ENCODE data around the gene MTREX.

The MTREX gene

GRCh38 chr5:55426455-55426854 lies 118.7 kb downstream of the MTREX start:
- no peak for DNase-seq (ENCODE audit: low read depth in 3 of 3, low spot score in 1 of 3)

GRCh38 chr5:55427157-55427556 lies 119.4 kb downstream of the MTREX start:
- DNase-seq (ENCODE audit: low read depth in 3 of 3, low spot score in 1 of 3): no peak

- no peak for DNase-seq (ENCODE audit: low read depth in 3 of 3, low spot score in 1 of 3)
These were observed 121.4 kb downstream of the MTREX start for GRCh38 chr5:55429221-55429612.

GRCh38 chr5:55429613-55430253 lies 121.9 kb downstream of the MTREX start:
- DNase-seq (ENCODE audit: low read depth in 3 of 3, low spot score in 1 of 3): no peak

GRCh38 chr5:55432549-55432948 lies 124.8 kb downstream of the MTREX start:
- no peak for DNase-seq (ENCODE audit: low read depth in 3 of 3, low spot score in 1 of 3)

GRCh38 chr5:55437452-55437851 lies 129.7 kb downstream of the MTREX start:
- no peak for DNase-seq (ENCODE audit: low read depth in 3 of 3, low spot score in 1 of 3)

- no peak for DNase-seq (ENCODE audit: low read depth in 3 of 3, low spot score in 1 of 3)
These were observed 130.0 kb downstream of the MTREX start for GRCh38 chr5:55437859-55438206.

GRCh38 chr5:55438998-55439397 lies 131.2 kb downstream of the MTREX start:
- DNase-seq (ENCODE audit: low read depth in 3 of 3, low spot score in 1 of 3): no peak

- no peak for DNase-seq (ENCODE audit: low read depth in 3 of 3, low spot score in 1 of 3)
These were observed 132.4 kb downstream of the MTREX start for GRCh38 chr5:55440188-55440646.

- DNase-seq (ENCODE audit: low read depth in 3 of 3, low spot score in 1 of 3): no peak
These were observed 133.4 kb downstream of the MTREX start for GRCh38 chr5:55441107-55441771.

GRCh38 chr5:55441954-55442353 lies 134.2 kb downstream of the MTREX start:
- no peak for DNase-seq (ENCODE audit: low read depth in 3 of 3, low spot score in 1 of 3)

- no peak for DNase-seq (ENCODE audit: low read depth in 3 of 3, low spot score in 1 of 3)
These were observed 138.0 kb downstream of the MTREX start for GRCh38 chr5:55445791-55446190.

GRCh38 chr5:55446640-55447351 lies 139.0 kb downstream of the MTREX start:
- DNase-seq (ENCODE audit: low read depth in 3 of 3, low spot score in 1 of 3): no peak

GRCh38 chr5:55450050-55450765 lies 142.4 kb downstream of the MTREX start:
- no peak for DNase-seq (ENCODE audit: low read depth in 3 of 3, low spot score in 1 of 3)

- no peak for DNase-seq (ENCODE audit: low read depth in 3 of 3, low spot score in 1 of 3)
These were observed 144.2 kb downstream of the MTREX start for GRCh38 chr5:55451976-55452375.

- DNase-seq (ENCODE audit: low read depth in 3 of 3, low spot score in 1 of 3): no peak
These were observed 145.4 kb downstream of the MTREX start for GRCh38 chr5:55453211-55453610.

- no peak for DNase-seq (ENCODE audit: low read depth in 3 of 3, low spot score in 1 of 3)
These were observed 146.5 kb downstream of the MTREX start for GRCh38 chr5:55454282-55454681.

GRCh38 chr5:55456216-55456895 lies 148.6 kb downstream of the MTREX start:
- no peak for DNase-seq (ENCODE audit: low read depth in 3 of 3, low spot score in 1 of 3)

- DNase-seq (ENCODE audit: low read depth in 3 of 3, low spot score in 1 of 3): no peak
These were observed 151.8 kb downstream of the MTREX start for GRCh38 chr5:55459572-55459971.

- no peak for DNase-seq (ENCODE audit: low read depth in 3 of 3, low spot score in 1 of 3)
These were observed 155.8 kb downstream of the MTREX start for GRCh38 chr5:55463613-55464012.

- no peak for DNase-seq (ENCODE audit: low read depth in 3 of 3, low spot score in 1 of 3)
These were observed 160.2 kb downstream of the MTREX start for GRCh38 chr5:55467862-55468551.

Measured in stimulated activated CD4-positive, alpha-beta T cell treated with anti-CD3 and anti-CD28 coated beads, TNF-alpha, amount 100 ng/mL, for 1 hour (primary cell).